HEK293 (cell line): ENCODE results near the gene KIRREL3.
"Not testable (repeated sequence)": the region's sequence is repeated elsewhere in the genome, so short reads cannot be mapped to it uniquely, and the experiment has no call there.

Experiments used
- CTCF ChIA-PET: fragments of 350-600 bp; formaldehyde crosslinking; extraction: SDS; loops from one replicate; lab custom pipeline; 2021; ENCODE audit warnings: antibody characterized with exemption; lab: Yijun Ruan, JAX
- POLR2A ChIA-PET: fragments of 300-600 bp; formaldehyde crosslinking; extraction: SDS; loops from one replicate; lab custom pipeline; 2020; ENCODE audit warnings: antibody characterized with exemption, inconsistent platforms; lab: Yijun Ruan, JAX
- H3K27ac ChIP-seq: fragments of 200-500 bp; sonication (Bioruptor generic); 2 replicates; pipeline ENCODE4 v1.5.1; 2014; ENCODE audit warnings: low read depth, low read length, control low read depth, inconsistent platforms; ENCODE audit errors: extremely low read depth
- H3K36me3 ChIP-seq, 2 experiments: fragments of 200-500 bp in 1 of 2; sonication (Bioruptor generic) in 1 of 2; 1 replicate in 1 of 2; 2 replicates in 1 of 2; pipeline ENCODE4 v1.5.1; 2014 to 2017; ENCODE audit warnings: inconsistent platforms in 2 of 2, low read length in 2 of 2; ENCODE audit not compliant: control insufficient read depth in 2 of 2, insufficient read depth in 1 of 2
- H3K4me1 ChIP-seq: fragments of 200-500 bp; sonication (Bioruptor generic); 2 replicates; pipeline ENCODE4 v1.5.1; 2014; ENCODE audit warnings: mild to moderate bottlenecking, low read length, inconsistent platforms; ENCODE audit not compliant: control insufficient read depth, insufficient read depth
- H3K4me3 ChIP-seq: 2 replicates; pipeline ENCODE4 v1.5.1; 2011; ENCODE audit warnings: low read depth, mild to moderate bottlenecking, control low read depth, low read length, moderate library complexity
- H3K9me3 ChIP-seq: fragments of 200-500 bp; sonication (Bioruptor generic); 2 replicates; pipeline ENCODE4 v1.5.1; 2014; ENCODE audit warnings: low read depth, low read length, inconsistent platforms; ENCODE audit not compliant: control insufficient read depth, insufficient read depth
- MZF1 ChIP-seq: fragments of 450-650 bp; formaldehyde crosslinking; IDR thresholded peaks from 2 replicates; pipeline ENCODE4 v1.5.1; 2017; ENCODE audit warnings: missing biosample characterization, missing genetic modification characterization, borderline replicate concordance
- OSR2 ChIP-seq: fragments of 450-650 bp; formaldehyde crosslinking; IDR thresholded peaks from 2 replicates; pipeline ENCODE4 v1.5.1; 2016; ENCODE audit warnings: missing biosample characterization, missing genetic modification characterization
- PRDM10 ChIP-seq: fragments of 450-650 bp; formaldehyde crosslinking; IDR thresholded peaks from 2 replicates; pipeline ENCODE4 v1.5.1; 2016; ENCODE audit warnings: missing biosample characterization, missing genetic modification characterization
- SALL2 ChIP-seq: fragments of 450-650 bp; formaldehyde crosslinking; IDR thresholded peaks from 2 replicates; pipeline ENCODE4 v1.5.0; 2017; ENCODE audit warnings: missing biosample characterization, mild to moderate bottlenecking, missing genetic modification characterization, borderline replicate concordance
- ZBTB7A ChIP-seq: fragments of 450-650 bp; formaldehyde crosslinking; IDR thresholded peaks from 2 replicates; pipeline ENCODE4 v1.5.1; 2016; ENCODE audit warnings: low read depth, missing biosample characterization, missing genetic modification characterization
- ZFP41 ChIP-seq: fragments of 450-650 bp; formaldehyde crosslinking; IDR thresholded peaks from 2 replicates; pipeline ENCODE4 v1.5.1; 2016; ENCODE audit warnings: missing biosample characterization, missing genetic modification characterization, borderline replicate concordance
- ZIC2 ChIP-seq: fragments of 450-650 bp; formaldehyde crosslinking; IDR thresholded peaks from 2 replicates; pipeline ENCODE4 v1.5.1; 2016; ENCODE audit warnings: missing biosample characterization, missing genetic modification characterization
- ZNF211 ChIP-seq: fragments of 450-650 bp; formaldehyde crosslinking; IDR thresholded peaks from 2 replicates; pipeline ENCODE4 v1.5.1; 2016; ENCODE audit warnings: low read depth, missing biosample characterization, missing genetic modification characterization
- ZNF48 ChIP-seq: fragments of 450-650 bp; formaldehyde crosslinking; IDR thresholded peaks from 2 replicates; pipeline ENCODE4 v1.5.1; 2016; ENCODE audit warnings: missing biosample characterization, missing genetic modification characterization
- ZNF549 ChIP-seq: fragments of 450-650 bp; IDR thresholded peaks from 2 replicates; pipeline ENCODE4 v1.5.1; 2018; ENCODE audit warnings: missing biosample characterization, missing genetic modification characterization, mild to moderate bottlenecking, inconsistent platforms, moderate library complexity
- ZNF558 ChIP-seq: fragments of 450-650 bp; formaldehyde crosslinking; IDR thresholded peaks from 2 replicates; pipeline ENCODE4 v1.5.1; 2016; ENCODE audit warnings: missing biosample characterization, missing genetic modification characterization
- ZNF768 ChIP-seq: fragments of 450-650 bp; formaldehyde crosslinking; IDR thresholded peaks from 2 replicates; pipeline ENCODE4 v1.5.1; 2018; ENCODE audit warnings: missing biosample characterization, mild to moderate bottlenecking, missing genetic modification characterization
- ZNF843 ChIP-seq: fragments of 450-650 bp; formaldehyde crosslinking; IDR thresholded peaks from 2 replicates; pipeline ENCODE4 v1.5.1; 2016; ENCODE audit warnings: missing biosample characterization, missing genetic modification characterization

Gene KIRREL3

GRCh38 chr11:126375726-126376125, 624.8 kb downstream of the KIRREL3 start:
- Histone ChIP-seq H3K4me1 (no peaks in the 10 kb centered on the region), H3K4me3 (no peak overlapping the region), H3K9me3 (no peaks in the 10 kb centered on the region), H3K27ac (no peak overlapping the region), H3K36me3 (no peaks in the 10 kb centered on the region)
- TF ChIP-seq ZNF211 (no peak), SALL2 (no peak), PRDM10 (no peak), ZNF558 (no peak), ZIC2 (tag by site-specific recombination) (no peak), MZF1 (no peak), ZNF843 (no peak), ZFP41 (tag by site-specific recombination) (no peak), ZNF549 (tag by site-specific recombination) (no peak), OSR2 (tag by site-specific recombination) (no peak), ZNF48 (tag by site-specific recombination) (no peak), ZBTB7A (no peak), ZNF768 (tag by site-specific recombination) (no peak)
- CTCF ChIA-PET, result no interaction called here
- POLR2A ChIA-PET, result no interaction called here

- CTCF ChIA-PET, H3K4me1 ChIP-seq, H3K36me3 ChIP-seq, H3K4me3 ChIP-seq, H3K9me3 ChIP-seq, H3K27ac ChIP-seq: not testable (repeated sequence)
- POLR2A ChIA-PET, result interaction anchor here (0.6 kb wide), 2 partner anchors 14 to 49 kb away, joined by 3 to 5 read pairs; no protein-coding TSS in a partner anchor
These were observed 625.8 kb downstream of the KIRREL3 start for GRCh38 chr11:126374562-126375300.

GRCh38 chr11:126373389-126374066, 627.0 kb downstream of the KIRREL3 start:
- H3K4me1 ChIP-seq, H3K27ac ChIP-seq, CTCF ChIA-PET, H3K4me3 ChIP-seq, POLR2A ChIA-PET, H3K36me3 ChIP-seq, H3K9me3 ChIP-seq: not testable (repeated sequence)
